Endothelial cell of umbilical vein (primary cell): ENCODE data around the gene TMEM169. TPM values are rescaled to one million over a fixed set of nuclear protein-coding genes. Genes with fewer than 3 reads are reported as not detected.

Experiments
- BruUV-seq: library from RNA; stranded (reverse); fragments of 400-500 nt; replicated peaks from 2 replicates; lab custom pipeline; 2021; lab: Mats Ljungman, UMichigan
- CTCF ChIA-PET: fragments of 300-600, 350-600 bp; sonication (Branson Sonifier 250); formaldehyde crosslinking; loops from one replicate; lab custom pipeline; 2021; ENCODE audit warnings: antibody characterized with exemption, inconsistent platforms; lab: Charles Lee
- POLR2A ChIA-PET: fragments of 300-600, 350-600 bp; sonication (Branson Sonifier 250); formaldehyde crosslinking; loops from one replicate; lab custom pipeline; 2021; ENCODE audit warnings: antibody characterized with exemption, inconsistent platforms; lab: Charles Lee
- DNase-seq: peaks from one replicate; pipeline ENCODE4 v3.0.0-alpha.2; 2011; ENCODE audit warnings: low read depth, low spot score
- FAIRE-seq: peaks from 2 replicates; lab custom pipeline; 2011; peaks lifted over from hg19 to GRCh38; lab: Jason Lieb, UNC
- H2AFZ ChIP-seq: 2 replicates; pipeline ENCODE4 v1.6.0; 2012; ENCODE audit warnings: low read depth, low read length, control low read depth, inconsistent platforms
- H3K27ac ChIP-seq: 2 replicates; pipeline ENCODE4 v1.5.1; 2011; ENCODE audit warnings: low read depth, mild to moderate bottlenecking, control low read depth, low read length, moderate library complexity; ENCODE audit not compliant: insufficient read depth
- H3K27me3 ChIP-seq, 2 experiments: 2 replicates each; pipeline versions ENCODE4 v1.6.0 to v1.6.1; 2011; ENCODE audit warnings: low read length in 2 of 2, mixed read lengths in 1 of 2; ENCODE audit not compliant: control insufficient read depth in 2 of 2, insufficient read depth in 2 of 2
- H3K36me3 ChIP-seq, 2 experiments: 2 replicates in 1 of 2; 3 replicates in 1 of 2; pipeline ENCODE4 v1.5.1; 2011; ENCODE audit warnings: low read length in 2 of 2, mild to moderate bottlenecking in 1 of 2, moderate library complexity in 1 of 2; ENCODE audit not compliant: control insufficient read depth in 2 of 2, insufficient read depth in 2 of 2; ENCODE audit errors: extremely low read depth in 1 of 2
- H3K4me1 ChIP-seq: 3 replicates; pipeline ENCODE4 v1.5.1; 2011; ENCODE audit warnings: mild to moderate bottlenecking, low read length; ENCODE audit not compliant: control insufficient read depth, insufficient read depth; ENCODE audit errors: extremely low read depth
- H3K4me2 ChIP-seq: 2 replicates; pipeline ENCODE4 v1.6.1; 2011; ENCODE audit warnings: low read length, control low read depth, mixed read lengths; ENCODE audit not compliant: insufficient read depth
- H3K4me3 ChIP-seq, 3 experiments: fragments of 200-600 bp in 1 of 3; sonication (generic), shearing (Covaris generic) in 1 of 3; replicated peaks in 1 of 3; 2 replicates each; pipeline ENCODE4 v1.5.1; 2011 to 2016; ENCODE audit warnings: control low read depth in 3 of 3, low read length in 3 of 3, mild to moderate bottlenecking in 2 of 3, inconsistent platforms in 1 of 3, low read depth in 1 of 3, moderate library complexity in 1 of 3; ENCODE audit not compliant: insufficient read depth in 1 of 3
- H3K79me2 ChIP-seq: 2 replicates; pipeline ENCODE4 v1.6.0; 2012; ENCODE audit warnings: low read length, inconsistent platforms; ENCODE audit not compliant: control insufficient read depth, insufficient read depth
- H3K9ac ChIP-seq: replicated peaks from 2 replicates; pipeline ENCODE3; 2011; ENCODE audit warnings: low read length, control low read depth; ENCODE audit not compliant: insufficient read depth; ENCODE audit errors: extremely low read depth
- H3K9me1 ChIP-seq: replicated peaks from 3 replicates; pipeline ENCODE4 v1.6.0; 2011; ENCODE audit warnings: mild to moderate bottlenecking, low read length; ENCODE audit not compliant: control insufficient read depth, insufficient read depth; ENCODE audit errors: extremely low read depth
- H3K9me3 ChIP-seq: replicated peaks from 2 replicates; pipeline ENCODE4 v1.5.1; 2012; ENCODE audit warnings: low read length, inconsistent platforms; ENCODE audit not compliant: control insufficient read depth, insufficient read depth
- H4K20me1 ChIP-seq: replicated peaks from 2 replicates; pipeline ENCODE3; 2011; ENCODE audit warnings: mild to moderate bottlenecking, low read length; ENCODE audit not compliant: control insufficient read depth, insufficient read depth; ENCODE audit errors: extremely low read depth
- CTCF ChIP-seq, 2 donors: IDR thresholded peaks; 1 replicate in 1 of 2; 2 replicates in 1 of 2; pipeline ENCODE4 v1.5.1; 2011; ENCODE audit warnings: low read length in 2 of 2, mild to moderate bottlenecking in 2 of 2, moderate library complexity in 2 of 2, control low read depth in 1 of 2, inconsistent platforms in 1 of 2, low read depth in 1 of 2; ENCODE audit not compliant: insufficient read depth in 1 of 2; ENCODE audit errors: extremely low read depth in 1 of 2
- EZH2 ChIP-seq: IDR thresholded peaks from 2 replicates; pipeline ENCODE4 v1.6.1; 2012; ENCODE audit warnings: borderline replicate concordance, low read depth, mild to moderate bottlenecking, moderate library complexity, low read length, inconsistent platforms; ENCODE audit not compliant: severe bottlenecking
- FOS ChIP-seq: IDR thresholded peaks from 2 replicates; pipeline ENCODE4 v1.6.1; 2011; ENCODE audit warnings: mild to moderate bottlenecking, low read length, moderate library complexity, borderline replicate concordance; ENCODE audit not compliant: insufficient read depth
- GATA2 ChIP-seq: IDR thresholded peaks from 2 replicates; pipeline ENCODE4 v1.7.0; 2011; ENCODE audit warnings: low read depth, mild to moderate bottlenecking, moderate library complexity, mixed read lengths, low read length; ENCODE audit not compliant: insufficient read length, insufficient read depth
- MAX ChIP-seq: IDR thresholded peaks from 2 replicates; pipeline ENCODE4 v1.6.1; 2011; ENCODE audit not compliant: insufficient read depth, insufficient read length
- POLR2A ChIP-seq: IDR thresholded peaks from 2 replicates; pipeline ENCODE4 v1.6.1; 2012; ENCODE audit warnings: low read depth, mild to moderate bottlenecking, control low read depth, low read length
- POLR2AphosphoS5 ChIP-seq: IDR thresholded peaks from 2 replicates; pipeline ENCODE4 v1.6.1; 2012; ENCODE audit warnings: low read depth, mild to moderate bottlenecking, control low read depth, low read length, moderate library complexity; ENCODE audit not compliant: insufficient read depth
- dilution Hi-C: fragments of 300-500 bp; cut with MboI; formaldehyde crosslinking; loops from one replicate; pipeline ENCODE4 v1.15.0; 2019; ENCODE audit warnings: low sequenced_read_pairs; ENCODE audit not compliant: extremely low pct_ligation_motif_present
- intact Hi-C: fragments of 100-400 bp; cut with micrococcal nuclease; formaldehyde crosslinking; loops from one replicate; pipeline ENCODE4 v1.10.0; 2022
- polyA plus RNA-seq, 4 experiments: library from polyadenylated mRNA; depleted of rRNA in 3 of 4; stranded (reverse) in 3 of 4; unstranded in 1 of 4; fragments of >200 nt; gene quantifications; 2 replicates each; pipeline versions ENCODE4 v1.2.1 to v1.2.3, GENCODE V29; 2011 to 2012; ENCODE audit warnings: missing spikeins in 1 of 4
- total RNA-seq: library from RNA; stranded (reverse); gene quantifications from 2 replicates; pipeline ENCODE4 v1.2.3, GENCODE V29; 2021

The TMEM169 gene
- total and polyA plus RNA-seq, 2 donors (not counting 3 experiments of a cell fraction or from before 2014, with no cell fraction given), result 0.20 TPM; not detected in 1

- FAIRE-seq (no peak), DNase-seq (no peak)
- no peak overlapping the region for H3K9ac ChIP-seq
- no peak for TF ChIP-seq GATA2
- H4K20me1 ChIP-seq, result peaks cover 3% of the 10 kb centered on the region
- peaks cover 29% of the 10 kb centered on the region for H3K79me2 ChIP-seq
- no peak overlapping the region for H3K27ac ChIP-seq
- BruUV-seq, result no TSS peak
- peaks cover 36 to 53% of the 10 kb centered on the region in 2 experiments for H3K36me3 ChIP-seq
- ChIA-PET CTCF (no interaction called here), POLR2A (no interaction called here)
- H3K4me2 ChIP-seq, result no peak overlapping the region
- dilution Hi-C loops, result no loop called here
- no peak overlapping the region for H3K4me3 ChIP-seq
- intact Hi-C loops, result loop anchor here (10.0 kb wide), 1 partner anchor 350 kb away; the partner anchor contains the start of gene RPL37A
- H2AFZ ChIP-seq, result no peak overlapping the region
- peaks cover 16% of the 10 kb centered on the region for H3K4me1 ChIP-seq
- no peaks in the 10 kb centered on the region for H3K9me1 ChIP-seq
- H3K9me3 ChIP-seq, result no peaks in the 10 kb centered on the region
- H3K27me3 ChIP-seq, result no peaks in the 10 kb centered on the region
Observed at GRCh38 chr2:216144372-216144771, 62.7 kb downstream of the TMEM169 start.

GRCh38 chr2:216144857-216145256, 63.1 kb downstream of the TMEM169 start:
- H3K4me3 ChIP-seq, result no peak overlapping the region
- ChIA-PET CTCF (interaction anchor here (0.6 kb wide), 1 partner anchor 21 kb away, joined by 3 read pairs; no protein-coding TSS in a partner anchor), POLR2A (no interaction called here)

More at GRCh38 chr2:216144857-216145256, 63.1 kb downstream of the TMEM169 start:
- Histone ChIP-seq H2AFZ (no peak overlapping the region), H3K27me3 (no peaks in the 10 kb centered on the region), H3K36me3 (peaks cover 34 to 53% of the 10 kb centered on the region in 2 experiments), H3K4me1 (peaks cover 21% of the 10 kb centered on the region), H3K9me1 (no peaks in the 10 kb centered on the region), H3K9me3 (no peaks in the 10 kb centered on the region), H4K20me1 (peaks cover 3% of the 10 kb centered on the region), H3K79me2 (peaks cover 33% of the 10 kb centered on the region), H3K9ac (no peak overlapping the region), H3K27ac (no peak overlapping the region), H3K4me2 (no peak overlapping the region)
- FAIRE-seq (no peak), DNase-seq (no peak)
- BruUV-seq, result no TSS peak
- TF ChIP-seq FOS (no peak), POLR2AphosphoS5 (no peak), EZH2 (no peak), GATA2 (no peak), POLR2A (no peak), MAX (no peak), CTCF (IDR thresholded peaks at IDR 0.05; ENCODE audit: extremely low read depth in 1 of 2, insufficient read depth in 1 of 2, low read depth in 1 of 2, low read length in 2 of 2) (no peak)
- dilution Hi-C loops, result no loop called here
- intact Hi-C loops, result loop anchor here (5.0 to 10.0 kb wide), 2 partner anchors 267 to 350 kb away; partner anchors contain the start of genes RPL37A and SMARCAL1
